Vagina (tissue), 2 donors: ENCODE results near the gene EDC4. TPM values are rescaled to one million over a fixed set of nuclear protein-coding genes. Genes with fewer than 3 reads are reported as not detected.

Experiments used
- DNase-seq, 2 donors: peaks; one replicate each; pipeline ENCODE4 v3.0.0-alpha.2; 2017; ENCODE audit errors: extremely low spot score in 2 of 2
- H3K27ac ChIP-seq: fragments of 200-600 bp; sonication (generic); one replicate; pipeline ENCODE4 v1.5.1; 2019
- H3K27me3 ChIP-seq: fragments of 200-600 bp; sonication (generic); one replicate; pipeline ENCODE4 v1.5.1; 2019
- H3K36me3 ChIP-seq, 2 donors: fragments of 200-600 bp; sonication (generic); one replicate each; pipeline ENCODE4 v1.5.1; 2017 to 2019
- H3K4me1 ChIP-seq: fragments of 200-600 bp; sonication (generic); one replicate; pipeline ENCODE4 v1.5.1; 2019
- H3K4me3 ChIP-seq, 2 donors: fragments of 200-600 bp; sonication (generic); 1 replicate in 1 of 2; 2 replicates in 1 of 2; pipeline ENCODE4 v1.5.1; 2016 to 2019
- H3K9me3 ChIP-seq: fragments of 200-600 bp; sonication (generic); one replicate; pipeline ENCODE4 v1.5.1; 2019
- POLR2A ChIP-seq, 2 donors: fragments of 450-650 bp; IDR thresholded peaks; one replicate each; pipeline ENCODE4 v1.6.1; 2017; ENCODE audit warnings: antibody characterized with exemption in 2 of 2, mild to moderate bottlenecking in 2 of 2, moderate library complexity in 2 of 2
- POLR2AphosphoS5 ChIP-seq, 2 donors: sonication (generic); formaldehyde crosslinking; IDR thresholded peaks; one replicate each; pipeline ENCODE4 v1.9.0; 2017; ENCODE audit warnings: antibody characterized with exemption in 2 of 2, mild to moderate bottlenecking in 2 of 2, low read depth in 1 of 2; ENCODE audit not compliant: insufficient read depth in 1 of 2
- intact Hi-C: fragments of 100-400 bp; cut with DNase I; formaldehyde crosslinking; loops from one replicate; pipeline ENCODE4 v1.15.1; 2023
- total RNA-seq: library from RNA; depleted of rRNA; stranded (reverse); fragments of >200 nt; gene quantifications from one replicate; pipeline ENCODE4 v1.2.3, GENCODE V29; 2016
- TF ChIP-seq, protein P1 (sequence below), 3 experiments: fragments of 450-650 bp in 2 of 3; fragments of 200-600 bp in 1 of 3; sonication (generic) in 1 of 3; IDR thresholded peaks; one replicate each; pipeline ENCODE4 v1.5.1; 2017 to 2019; ENCODE audit warnings: antibody characterized with exemption in 3 of 3, mild to moderate bottlenecking in 2 of 3, moderate library complexity in 2 of 3

EDC4 gene
- total RNA-seq, 1 donor from 2014 or later: 71.9 TPM

- Histone ChIP-seq H3K4me3 (peak within 1 kb of the TSS; percentile 79 to 98), H3K27me3 (no peaks in the 10 kb centered on the region), H3K4me1 (peaks cover 62% of the 10 kb centered on the region), H3K36me3 (no peaks in the 10 kb centered on the region), H3K27ac (peak within 1 kb of the TSS; percentile 100), H3K9me3 (no peaks in the 10 kb centered on the region)
- DNase-seq: peak in 1 of 2 donors; percentile 84
- intact Hi-C loops: no loop called here
- TF ChIP-seq POLR2AphosphoS5 (IDR thresholded peaks at IDR 0.05; ENCODE audit: insufficient read depth in 1 of 2, low read depth in 1 of 2) (no peak), POLR2A (IDR thresholded peaks at IDR 0.05) (no peak)
- TF ChIP-seq, protein P1, sequence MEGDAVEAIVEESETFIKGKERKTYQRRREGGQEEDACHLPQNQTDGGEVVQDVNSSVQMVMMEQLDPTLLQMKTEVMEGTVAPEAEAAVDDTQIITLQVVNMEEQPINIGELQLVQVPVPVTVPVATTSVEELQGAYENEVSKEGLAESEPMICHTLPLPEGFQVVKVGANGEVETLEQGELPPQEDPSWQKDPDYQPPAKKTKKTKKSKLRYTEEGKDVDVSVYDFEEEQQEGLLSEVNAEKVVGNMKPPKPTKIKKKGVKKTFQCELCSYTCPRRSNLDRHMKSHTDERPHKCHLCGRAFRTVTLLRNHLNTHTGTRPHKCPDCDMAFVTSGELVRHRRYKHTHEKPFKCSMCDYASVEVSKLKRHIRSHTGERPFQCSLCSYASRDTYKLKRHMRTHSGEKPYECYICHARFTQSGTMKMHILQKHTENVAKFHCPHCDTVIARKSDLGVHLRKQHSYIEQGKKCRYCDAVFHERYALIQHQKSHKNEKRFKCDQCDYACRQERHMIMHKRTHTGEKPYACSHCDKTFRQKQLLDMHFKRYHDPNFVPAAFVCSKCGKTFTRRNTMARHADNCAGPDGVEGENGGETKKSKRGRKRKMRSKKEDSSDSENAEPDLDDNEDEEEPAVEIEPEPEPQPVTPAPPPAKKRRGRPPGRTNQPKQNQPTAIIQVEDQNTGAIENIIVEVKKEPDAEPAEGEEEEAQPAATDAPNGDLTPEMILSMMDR (IDR thresholded peaks at IDR 0.05): no peak
These were observed 25.6 kb upstream of the EDC4 start, which contains the start of gene CENPT for GRCh38 chr16:67847064-67847861. CENPT (minus strand) TSS chr16:67847693; CDS start chr16:67833859, 13,834 bp downstream.

DNA sequence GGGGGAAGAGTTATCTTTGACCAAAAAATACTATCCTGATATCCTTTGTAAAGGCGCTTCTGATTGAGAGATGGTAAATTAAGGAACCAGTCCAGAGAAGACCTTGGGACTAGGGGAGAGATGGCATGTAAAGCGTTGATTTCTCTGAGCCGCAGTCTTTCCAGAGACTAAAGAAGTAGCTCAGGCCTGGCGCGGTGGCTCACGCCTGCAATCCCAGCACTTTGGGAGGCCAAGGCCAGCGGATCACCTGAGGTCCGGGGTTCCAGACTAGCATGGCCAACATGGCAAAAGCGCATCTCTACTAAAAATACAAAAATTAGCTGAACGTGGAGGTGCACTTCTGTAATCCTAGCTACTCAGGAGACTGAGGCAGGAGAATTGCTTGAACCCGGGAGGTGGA is 24.7 kb upstream of the EDC4 start:
- DNase-seq: peak in 1 of 2 donors; percentile 54
- peaks cover 57% of the 10 kb centered on the region for H3K4me1 ChIP-seq
- intact Hi-C loops: no loop called here
- no peak for TF ChIP-seq POLR2AphosphoS5 (IDR thresholded peaks at IDR 0.05; ENCODE audit: insufficient read depth in 1 of 2, low read depth in 1 of 2)
- TF ChIP-seq, protein P1 (IDR thresholded peaks at IDR 0.05): no peak
- TF ChIP-seq POLR2A (IDR thresholded peaks at IDR 0.05): no peak
- no peaks in the 10 kb centered on the region for H3K9me3 ChIP-seq
- H3K4me3 ChIP-seq: peak overlapping the region; percentile 79 to 98
- no peaks in the 10 kb centered on the region for H3K36me3 ChIP-seq
- no peaks in the 10 kb centered on the region for H3K27me3 ChIP-seq
- peak overlapping the region; percentile 100 for H3K27ac ChIP-seq

DNA sequence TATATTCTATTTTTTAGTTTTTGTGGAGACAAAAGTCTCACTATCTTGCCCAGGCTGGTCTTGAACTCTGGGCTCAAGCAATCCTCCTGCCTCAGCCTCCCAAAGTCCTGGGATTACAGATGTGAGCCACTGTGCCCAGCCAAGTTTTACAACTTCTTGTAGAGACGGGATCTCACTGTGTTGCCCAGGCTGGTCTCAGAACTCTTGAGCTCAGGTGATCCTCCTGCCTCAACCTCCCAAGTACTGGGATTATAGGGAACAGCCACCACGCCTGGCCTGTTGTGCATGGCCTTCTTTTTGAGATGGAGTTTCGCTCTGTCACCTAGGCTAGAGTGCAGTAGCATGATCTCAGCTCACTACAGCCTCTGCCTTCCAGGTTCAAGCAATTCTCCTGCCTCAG is 19.2 kb upstream of the EDC4 start:
- no peak for TF ChIP-seq POLR2A (IDR thresholded peaks at IDR 0.05)
- TF ChIP-seq, protein P1 (IDR thresholded peaks at IDR 0.05): no peak
- TF ChIP-seq POLR2AphosphoS5 (IDR thresholded peaks at IDR 0.05; ENCODE audit: insufficient read depth in 1 of 2, low read depth in 1 of 2): no peak

DNA sequence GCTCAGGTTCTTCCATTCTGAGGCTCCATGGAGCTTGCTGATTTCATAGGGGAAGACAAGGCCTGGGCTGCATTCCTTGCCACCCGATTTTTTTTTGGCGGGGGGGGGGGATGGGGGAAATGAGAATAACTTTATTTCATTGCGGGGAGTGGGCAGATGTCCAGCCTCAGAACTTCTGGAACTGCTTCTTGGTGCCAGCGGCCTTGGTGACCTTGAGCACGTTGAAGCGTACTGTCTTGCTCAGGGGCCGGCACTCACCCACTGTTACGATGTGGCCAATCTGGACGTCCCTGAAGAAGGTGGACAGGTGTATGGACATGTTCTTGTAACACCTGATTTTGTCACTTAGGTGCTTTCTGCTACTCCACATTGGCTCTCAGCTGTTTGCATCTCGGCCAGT is 17.1 kb upstream of the EDC4 start:
- TF ChIP-seq, protein P1 (IDR thresholded peaks at IDR 0.05): no peak
- TF ChIP-seq POLR2AphosphoS5 (IDR thresholded peaks at IDR 0.05; ENCODE audit: insufficient read depth in 1 of 2, low read depth in 1 of 2) (no peak), POLR2A (IDR thresholded peaks at IDR 0.05) (no peak)
- no peak overlapping the region for H3K27ac ChIP-seq
- no peak for DNase-seq
- no peaks in the 10 kb centered on the region for H3K9me3 ChIP-seq
- H3K36me3 ChIP-seq: no peaks in the 10 kb centered on the region
- H3K4me1 ChIP-seq: peaks cover 50% of the 10 kb centered on the region
- H3K4me3 ChIP-seq: no peak overlapping the region
- no peaks in the 10 kb centered on the region for H3K27me3 ChIP-seq
- intact Hi-C loops: no loop called here

More for the DNA sequence above, 19.2 kb upstream of the EDC4 start:
- Histone ChIP-seq H3K4me1 (peaks cover 54% of the 10 kb centered on the region), H3K27me3 (no peaks in the 10 kb centered on the region), H3K4me3 (no peak overlapping the region), H3K9me3 (no peaks in the 10 kb centered on the region), H3K27ac (no peak overlapping the region), H3K36me3 (no peaks in the 10 kb centered on the region)
- intact Hi-C loops: no loop called here
- DNase-seq: no peak
